ENCODE measurements around the gene RNF144A.

The RNF144A gene

GRCh38 chr2:6933911-6934310, 16.7 kb downstream of the RNF144A start:
- no peak for TF ChIP-seq USF1 (IDR thresholded peaks at IDR 0.05)

- TF ChIP-seq TEAD4 (IDR thresholded peaks at IDR 0.05) (no peak), TAF1 (IDR thresholded peaks at IDR 0.05; ENCODE audit: low read depth) (no peak), MAX (IDR thresholded peaks at IDR 0.05) (no peak), USF1 (IDR thresholded peaks at IDR 0.05) (no peak), FOXM1 (IDR thresholded peaks at IDR 0.05; ENCODE audit: borderline replicate concordance, low read depth) (no peak), CREB1 (IDR thresholded peaks at IDR 0.05; ENCODE audit: low read depth) (no peak), YY1 (IDR thresholded peaks at IDR 0.05; ENCODE audit: low read depth) (no peak)
These were observed 17.1 kb downstream of the RNF144A start for GRCh38 chr2:6934345-6934744.

GRCh38 chr2:6934758-6935651, 17.8 kb downstream of the RNF144A start:
- TF ChIP-seq YY1 (IDR thresholded peaks at IDR 0.05; ENCODE audit: low read depth) (no peak), EGR1 (IDR thresholded peaks at IDR 0.05) (no peak), REST (IDR thresholded peaks at IDR 0.05; ENCODE audit: low read depth) (no peak), USF1 (IDR thresholded peaks at IDR 0.05) (no peak), CREB1 (IDR thresholded peaks at IDR 0.05; ENCODE audit: low read depth) (no peak), EP300 (IDR thresholded peaks at IDR 0.05; ENCODE audit: borderline replicate concordance) (no peak), FOXM1 (IDR thresholded peaks at IDR 0.05; ENCODE audit: borderline replicate concordance, low read depth) (no peak), NFIC (IDR thresholded peaks at IDR 0.05) (no peak), TAF1 (IDR thresholded peaks at IDR 0.05; ENCODE audit: low read depth) (no peak), TCF12 (IDR thresholded peaks at IDR 0.05; ENCODE audit: low read depth) (no peak), MAX (IDR thresholded peaks at IDR 0.05) (no peak), ZBTB7A (IDR thresholded peaks at IDR 0.05; ENCODE audit: low read depth) (no peak)

GRCh38 chr2:6937157-6937556, 19.9 kb downstream of the RNF144A start:
- TF ChIP-seq TAF1 (IDR thresholded peaks at IDR 0.05; ENCODE audit: low read depth) (no peak), MAX (IDR thresholded peaks at IDR 0.05) (no peak)

- TF ChIP-seq CREB1 (IDR thresholded peaks at IDR 0.05; ENCODE audit: low read depth) (no peak), TEAD4 (IDR thresholded peaks at IDR 0.05) (no peak), FOXM1 (IDR thresholded peaks at IDR 0.05; ENCODE audit: borderline replicate concordance, low read depth) (no peak), YY1 (IDR thresholded peaks at IDR 0.05; ENCODE audit: low read depth) (no peak), REST (IDR thresholded peaks at IDR 0.05; ENCODE audit: low read depth) (no peak), EGR1 (IDR thresholded peaks at IDR 0.05) (no peak), ZBTB7A (IDR thresholded peaks at IDR 0.05; ENCODE audit: low read depth) (no peak), EP300 (IDR thresholded peaks at IDR 0.05; ENCODE audit: borderline replicate concordance) (no peak), NFIC (IDR thresholded peaks at IDR 0.05) (no peak), MAX (IDR thresholded peaks at IDR 0.05) (no peak), CEBPB (IDR thresholded peaks at IDR 0.05) (no peak), USF1 (IDR thresholded peaks at IDR 0.05) (no peak), TAF1 (IDR thresholded peaks at IDR 0.05; ENCODE audit: low read depth) (no peak), TCF12 (IDR thresholded peaks at IDR 0.05; ENCODE audit: low read depth) (no peak), RAD21 (IDR thresholded peaks at IDR 0.05; ENCODE audit: low read depth) (no peak)
These were observed 20.4 kb downstream of the RNF144A start for GRCh38 chr2:6937582-6937981.

Measured in Ishikawa (cell line).